Ovary (tissue), 3 donors: ENCODE results near the gene FAAP20.

Experiments used
- POLR2A ChIP-seq: fragments of 450-650 bp; IDR thresholded peaks from one replicate; pipeline ENCODE4 v1.6.1; 2017; ENCODE audit warnings: antibody characterized with exemption, mild to moderate bottlenecking, moderate library complexity
- TF ChIP-seq, protein P1 (sequence below), 3 donors: fragments of 450-650 bp in 2 of 3; fragments of 200-600 bp in 1 of 3; IDR thresholded peaks; one replicate each; pipeline versions ENCODE4 v1.5.1 to v1.8.0; 2016 to 2022; ENCODE audit warnings: antibody characterized with exemption in 3 of 3, mild to moderate bottlenecking in 1 of 3
- donor health status: DM: no; HTN: no; CAD: no.

- TF ChIP-seq, protein P1, sequence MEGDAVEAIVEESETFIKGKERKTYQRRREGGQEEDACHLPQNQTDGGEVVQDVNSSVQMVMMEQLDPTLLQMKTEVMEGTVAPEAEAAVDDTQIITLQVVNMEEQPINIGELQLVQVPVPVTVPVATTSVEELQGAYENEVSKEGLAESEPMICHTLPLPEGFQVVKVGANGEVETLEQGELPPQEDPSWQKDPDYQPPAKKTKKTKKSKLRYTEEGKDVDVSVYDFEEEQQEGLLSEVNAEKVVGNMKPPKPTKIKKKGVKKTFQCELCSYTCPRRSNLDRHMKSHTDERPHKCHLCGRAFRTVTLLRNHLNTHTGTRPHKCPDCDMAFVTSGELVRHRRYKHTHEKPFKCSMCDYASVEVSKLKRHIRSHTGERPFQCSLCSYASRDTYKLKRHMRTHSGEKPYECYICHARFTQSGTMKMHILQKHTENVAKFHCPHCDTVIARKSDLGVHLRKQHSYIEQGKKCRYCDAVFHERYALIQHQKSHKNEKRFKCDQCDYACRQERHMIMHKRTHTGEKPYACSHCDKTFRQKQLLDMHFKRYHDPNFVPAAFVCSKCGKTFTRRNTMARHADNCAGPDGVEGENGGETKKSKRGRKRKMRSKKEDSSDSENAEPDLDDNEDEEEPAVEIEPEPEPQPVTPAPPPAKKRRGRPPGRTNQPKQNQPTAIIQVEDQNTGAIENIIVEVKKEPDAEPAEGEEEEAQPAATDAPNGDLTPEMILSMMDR (IDR thresholded peaks at IDR 0.05) = no peak
- TF ChIP-seq POLR2A = no peak
These were observed 30.3 kb upstream of the FAAP20 start for GRCh38 chr1:2224631-2225428.
